DND-41 (cell line): ENCODE results near the gene PDILT.

Experiments
- ATAC-seq: fragments of 200-7000 bp; cut with Tn5 transposase; 3 replicates; pipeline ENCODE4 v1.9.1; 2021; ENCODE audit warnings: low read depth; ENCODE audit not compliant: insufficient read depth
- DNase-seq: peaks from one replicate; pipeline ENCODE4 v3.0.0-alpha.2; 2020
- H2AFZ ChIP-seq: 2 replicates; pipeline ENCODE4 v1.6.0; 2012; ENCODE audit warnings: low read depth, low read length
- H3K27ac ChIP-seq: 2 replicates; pipeline ENCODE4 v1.5.1; 2012; ENCODE audit warnings: low read length, inconsistent platforms
- H3K27me3 ChIP-seq: fragments of 200-600 bp; sonication (generic); 2 replicates; pipeline ENCODE4 v1.6.0; 2012; ENCODE audit warnings: low read length, mild to moderate bottlenecking, inconsistent platforms; ENCODE audit not compliant: insufficient read depth, poor library complexity
- H3K36me3 ChIP-seq: 2 replicates; pipeline ENCODE4 v1.5.1; 2012; ENCODE audit warnings: low read length, inconsistent platforms; ENCODE audit not compliant: insufficient read depth
- H3K4me1 ChIP-seq: 2 replicates; pipeline ENCODE4 v1.5.1; 2012; ENCODE audit warnings: mild to moderate bottlenecking, low read length; ENCODE audit not compliant: insufficient read depth
- H3K4me2 ChIP-seq: 2 replicates; pipeline ENCODE4 v1.6.0; 2012; ENCODE audit warnings: mild to moderate bottlenecking, moderate library complexity, low read length, inconsistent platforms; ENCODE audit not compliant: insufficient read depth
- H3K4me3 ChIP-seq, 2 experiments: fragments of 200-600 bp in 1 of 2; shearing (Covaris generic) in 1 of 2; 2 replicates each; pipeline ENCODE4 v1.5.1; 2012 to 2016; ENCODE audit warnings: inconsistent platforms in 2 of 2, low read length in 2 of 2, mild to moderate bottlenecking in 2 of 2, low read depth in 1 of 2, moderate library complexity in 1 of 2
- H3K79me2 ChIP-seq: 2 replicates; pipeline ENCODE4 v1.6.0; 2012; ENCODE audit warnings: low read length, inconsistent platforms; ENCODE audit not compliant: insufficient read depth
- H3K9ac ChIP-seq: 2 replicates; pipeline ENCODE4 v1.6.0; 2012; ENCODE audit warnings: low read depth, mild to moderate bottlenecking, inconsistent platforms, low read length, moderate library complexity
- H3K9me3 ChIP-seq: 2 replicates; pipeline ENCODE4 v1.5.1; 2012; ENCODE audit warnings: low read length, moderate library complexity, mild to moderate bottlenecking, inconsistent platforms; ENCODE audit not compliant: insufficient read depth, severe bottlenecking
- H4K20me1 ChIP-seq: 2 replicates; pipeline ENCODE4 v1.6.0; 2012; ENCODE audit warnings: low read length; ENCODE audit not compliant: insufficient read depth
- CTCF ChIP-seq: IDR thresholded peaks from 2 replicates; pipeline ENCODE4 v1.5.1; 2012; ENCODE audit warnings: borderline replicate concordance, low read length, moderate library complexity, mild to moderate bottlenecking; ENCODE audit not compliant: poor library complexity, severe bottlenecking; ENCODE audit errors: extremely low read depth
- EZH2 ChIP-seq: IDR thresholded peaks from 3 replicates; pipeline ENCODE4 v1.6.1; 2012; ENCODE audit warnings: borderline replicate concordance, low read depth, mild to moderate bottlenecking, moderate library complexity, low read length, inconsistent platforms; ENCODE audit not compliant: severe bottlenecking

PDILT gene

DNA sequence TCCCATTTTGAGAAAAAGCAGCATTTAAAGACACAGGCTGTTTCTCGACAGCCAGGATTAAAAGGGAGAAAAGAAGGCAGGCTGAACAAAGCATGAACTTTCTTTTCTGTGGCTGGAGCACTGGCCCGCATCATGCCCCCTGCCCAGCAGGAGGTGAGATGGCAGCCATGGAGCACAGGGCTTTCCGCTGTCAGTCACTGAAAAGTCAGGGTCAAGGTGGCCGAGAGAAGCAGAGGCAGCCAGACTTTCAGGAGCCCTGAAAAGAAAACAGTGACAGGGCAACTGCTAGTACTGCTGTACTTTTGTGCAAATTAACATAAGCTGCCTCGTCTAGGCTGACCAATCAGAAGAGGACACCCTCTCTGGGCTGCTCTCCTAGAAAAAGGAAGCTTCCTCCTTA, 71.4 kb downstream of the PDILT start:
- H3K4me3 ChIP-seq, result no peak overlapping the region
- H3K36me3 ChIP-seq, result no peaks in the 10 kb centered on the region
- H3K4me1 ChIP-seq, result no peaks in the 10 kb centered on the region
- H3K9ac ChIP-seq, result no peak overlapping the region
- no peak for TF ChIP-seq CTCF
- no peak for TF ChIP-seq EZH2
- H2AFZ ChIP-seq, result no peak overlapping the region
- H3K9me3 ChIP-seq, result no peaks in the 10 kb centered on the region
- DNase-seq (no peak), ATAC-seq (no peak)
- H4K20me1 ChIP-seq, result no peaks in the 10 kb centered on the region
- H3K27me3 ChIP-seq, result peaks cover 21% of the 10 kb centered on the region
- H3K27ac ChIP-seq, result no peak overlapping the region
- no peak overlapping the region for H3K4me2 ChIP-seq
- H3K79me2 ChIP-seq, result no peaks in the 10 kb centered on the region

DNA sequence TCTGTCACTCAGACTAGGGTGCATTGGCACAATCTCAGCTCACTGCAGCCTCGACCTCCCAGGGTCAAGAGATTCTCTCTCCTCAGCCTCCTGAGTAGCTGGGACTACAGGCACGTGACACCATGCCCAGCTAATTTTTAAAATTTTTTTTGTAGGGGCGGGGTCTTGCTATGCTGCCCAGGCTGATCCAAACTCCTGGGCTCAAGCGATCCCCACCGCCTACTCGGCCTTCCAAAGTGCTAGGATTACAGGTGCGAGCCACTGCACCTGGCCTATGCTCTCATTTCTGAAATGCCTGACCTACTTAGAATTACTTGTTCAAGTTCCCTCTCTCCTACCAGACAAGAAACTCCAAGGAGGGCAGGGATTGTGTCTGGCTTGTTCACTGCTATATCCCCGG, 72.1 kb downstream of the PDILT start:
- no peak overlapping the region for H3K4me2 ChIP-seq

GRCh38 chr16:20331635-20332034, 72.9 kb downstream of the PDILT start:
- Histone ChIP-seq H3K36me3 (no peaks in the 10 kb centered on the region), H3K4me2 (no peak overlapping the region), H3K27ac (no peak overlapping the region), H3K9ac (no peak overlapping the region), H3K4me3 (no peak overlapping the region), H4K20me1 (no peaks in the 10 kb centered on the region), H3K27me3 (peaks cover 6% of the 10 kb centered on the region), H3K79me2 (no peaks in the 10 kb centered on the region), H3K4me1 (no peaks in the 10 kb centered on the region), H2AFZ (no peak overlapping the region), H3K9me3 (no peaks in the 10 kb centered on the region)
- DNase-seq (no peak), ATAC-seq (no peak)
- TF ChIP-seq EZH2, result no peak
- TF ChIP-seq CTCF, result no peak

More for the DNA sequence above, 72.1 kb downstream of the PDILT start:
- Histone ChIP-seq H4K20me1 (no peaks in the 10 kb centered on the region), H3K9ac (no peak overlapping the region), H3K9me3 (no peaks in the 10 kb centered on the region), H3K79me2 (no peaks in the 10 kb centered on the region), H3K4me3 (no peak overlapping the region), H3K4me1 (no peaks in the 10 kb centered on the region), H3K27ac (no peak overlapping the region), H3K36me3 (no peaks in the 10 kb centered on the region), H3K27me3 (peaks cover 14% of the 10 kb centered on the region), H2AFZ (no peak overlapping the region)
- ATAC-seq, result no peak
- TF ChIP-seq EZH2 (no peak), CTCF (no peak)
- no peak for DNase-seq

GRCh38 chr16:20329392-20330138, 75.0 kb downstream of the PDILT start:
- no peak overlapping the region for H2AFZ ChIP-seq
- ATAC-seq (no peak), DNase-seq (no peak)
- H3K9me3 ChIP-seq, result no peaks in the 10 kb centered on the region
- no peak overlapping the region for H3K9ac ChIP-seq
- no peak overlapping the region for H3K27ac ChIP-seq
- H3K4me3 ChIP-seq, result no peak overlapping the region
- H3K4me2 ChIP-seq, result no peak overlapping the region
- no peaks in the 10 kb centered on the region for H3K36me3 ChIP-seq
- no peak for TF ChIP-seq EZH2
- H3K27me3 ChIP-seq, result no peaks in the 10 kb centered on the region
- no peaks in the 10 kb centered on the region for H3K79me2 ChIP-seq
- no peaks in the 10 kb centered on the region for H4K20me1 ChIP-seq
- no peaks in the 10 kb centered on the region for H3K4me1 ChIP-seq
